Measurements from ENCODE around the gene PTPRG. TPM values are rescaled to one million over a fixed set of nuclear protein-coding genes. Genes with fewer than 3 reads are reported as not detected.

The PTPRG gene
- total RNA-seq, 1 experiment from 2014 or later = 0.74 TPM

- H3K36me3 ChIP-seq (ENCODE audit: control insufficient read depth, insufficient read depth, low read length) = no peaks in the 10 kb centered on the region
- intact Hi-C loops (cut with micrococcal nuclease; ENCODE audit: unreplicated experiment) = no loop called here
- BruUV-seq (replicated peaks) = no TSS peak
- no peaks in the 10 kb centered on the region for H3K27me3 ChIP-seq (ENCODE audit: control insufficient read depth, insufficient read depth, low read length)
- ChIA-PET POLR2A (no interaction called here), CTCF (no interaction called here)
- H3K4me1 ChIP-seq (ENCODE audit: control insufficient read depth, insufficient read depth, low read length) = no peaks in the 10 kb centered on the region
- ATAC-seq (no peak), DNase-seq (ENCODE audit: low read depth, low spot score) (no peak)
- no peaks in the 10 kb centered on the region for H3K9me3 ChIP-seq (ENCODE audit: control insufficient read depth, insufficient read depth, low read depth, low read length)
- no peak overlapping the region for H3K4me3 ChIP-seq (ENCODE audit: low read depth in 2 of 2, low read length in 2 of 2)
- in situ Hi-C loops (cut with HindIII; ENCODE audit: low pct_unique_long_range_greater_than_20kb, low sequenced_read_pairs) = no loop called here
- H3K27ac ChIP-seq (ENCODE audit: low read length) = no peak overlapping the region
- TF ChIP-seq SIN3A (IDR thresholded peaks at IDR 0.05; ENCODE audit: borderline replicate concordance, insufficient read depth, low read depth, low read length) (no peak), CTCF (IDR thresholded peaks at IDR 0.05) (no peak), POLR2AphosphoS5 (IDR thresholded peaks at IDR 0.05; ENCODE audit: low read depth, low read length) (no peak), TCF7L2 (IDR thresholded peaks at IDR 0.05; ENCODE audit: low read depth, low read length) (no peak)
- TF ChIP-seq, protein P1, sequence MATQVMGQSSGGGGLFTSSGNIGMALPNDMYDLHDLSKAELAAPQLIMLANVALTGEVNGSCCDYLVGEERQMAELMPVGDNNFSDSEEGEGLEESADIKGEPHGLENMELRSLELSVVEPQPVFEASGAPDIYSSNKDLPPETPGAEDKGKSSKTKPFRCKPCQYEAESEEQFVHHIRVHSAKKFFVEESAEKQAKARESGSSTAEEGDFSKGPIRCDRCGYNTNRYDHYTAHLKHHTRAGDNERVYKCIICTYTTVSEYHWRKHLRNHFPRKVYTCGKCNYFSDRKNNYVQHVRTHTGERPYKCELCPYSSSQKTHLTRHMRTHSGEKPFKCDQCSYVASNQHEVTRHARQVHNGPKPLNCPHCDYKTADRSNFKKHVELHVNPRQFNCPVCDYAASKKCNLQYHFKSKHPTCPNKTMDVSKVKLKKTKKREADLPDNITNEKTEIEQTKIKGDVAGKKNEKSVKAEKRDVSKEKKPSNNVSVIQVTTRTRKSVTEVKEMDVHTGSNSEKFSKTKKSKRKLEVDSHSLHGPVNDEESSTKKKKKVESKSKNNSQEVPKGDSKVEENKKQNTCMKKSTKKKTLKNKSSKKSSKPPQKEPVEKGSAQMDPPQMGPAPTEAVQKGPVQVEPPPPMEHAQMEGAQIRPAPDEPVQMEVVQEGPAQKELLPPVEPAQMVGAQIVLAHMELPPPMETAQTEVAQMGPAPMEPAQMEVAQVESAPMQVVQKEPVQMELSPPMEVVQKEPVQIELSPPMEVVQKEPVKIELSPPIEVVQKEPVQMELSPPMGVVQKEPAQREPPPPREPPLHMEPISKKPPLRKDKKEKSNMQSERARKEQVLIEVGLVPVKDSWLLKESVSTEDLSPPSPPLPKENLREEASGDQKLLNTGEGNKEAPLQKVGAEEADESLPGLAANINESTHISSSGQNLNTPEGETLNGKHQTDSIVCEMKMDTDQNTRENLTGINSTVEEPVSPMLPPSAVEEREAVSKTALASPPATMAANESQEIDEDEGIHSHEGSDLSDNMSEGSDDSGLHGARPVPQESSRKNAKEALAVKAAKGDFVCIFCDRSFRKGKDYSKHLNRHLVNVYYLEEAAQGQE (IDR thresholded peaks at IDR 0.05; ENCODE audit: insufficient read depth in 1 of 2, low read depth in 2 of 2, low read length in 1 of 2) = no peak
These were observed 172.5 kb downstream of the PTPRG start for GRCh38 chr3:61733876-61734275.

- no peaks in the 10 kb centered on the region for H3K9me3 ChIP-seq (ENCODE audit: control insufficient read depth, insufficient read depth, low read depth, low read length)
- H3K27ac ChIP-seq (ENCODE audit: low read length) = no peak overlapping the region
- no peaks in the 10 kb centered on the region for H3K27me3 ChIP-seq (ENCODE audit: control insufficient read depth, insufficient read depth, low read length)
- TF ChIP-seq SIN3A (IDR thresholded peaks at IDR 0.05; ENCODE audit: borderline replicate concordance, insufficient read depth, low read depth, low read length) (no peak), TCF7L2 (IDR thresholded peaks at IDR 0.05; ENCODE audit: low read depth, low read length) (no peak), CTCF (IDR thresholded peaks at IDR 0.05) (no peak), POLR2AphosphoS5 (IDR thresholded peaks at IDR 0.05; ENCODE audit: low read depth, low read length) (no peak)
- TF ChIP-seq, protein P1 (IDR thresholded peaks at IDR 0.05; ENCODE audit: insufficient read depth in 1 of 2, low read depth in 2 of 2, low read length in 1 of 2) = no peak
- H3K4me3 ChIP-seq (ENCODE audit: low read depth in 2 of 2, low read length in 2 of 2) = no peak overlapping the region
- CTCF ChIA-PET = no interaction called here
- POLR2A ChIA-PET = no interaction called here
- ATAC-seq (no peak), DNase-seq (ENCODE audit: low read depth, low spot score) (no peak)
- no peaks in the 10 kb centered on the region for H3K36me3 ChIP-seq (ENCODE audit: control insufficient read depth, insufficient read depth, low read length)
- intact Hi-C loops (cut with micrococcal nuclease; ENCODE audit: unreplicated experiment) (no loop called here), in situ Hi-C loops (cut with HindIII; ENCODE audit: low pct_unique_long_range_greater_than_20kb, low sequenced_read_pairs) (no loop called here)
- BruUV-seq (replicated peaks) = no TSS peak
- no peaks in the 10 kb centered on the region for H3K4me1 ChIP-seq (ENCODE audit: control insufficient read depth, insufficient read depth, low read length)
These were observed 173.6 kb downstream of the PTPRG start for GRCh38 chr3:61734749-61735686.

Measured in Panc1 (cell line).